ENCODE data around the gene OFD1. TPM values are rescaled to one million over a fixed set of nuclear protein-coding genes. Genes with fewer than 3 reads are reported as not detected.

The OFD1 gene, protein sequence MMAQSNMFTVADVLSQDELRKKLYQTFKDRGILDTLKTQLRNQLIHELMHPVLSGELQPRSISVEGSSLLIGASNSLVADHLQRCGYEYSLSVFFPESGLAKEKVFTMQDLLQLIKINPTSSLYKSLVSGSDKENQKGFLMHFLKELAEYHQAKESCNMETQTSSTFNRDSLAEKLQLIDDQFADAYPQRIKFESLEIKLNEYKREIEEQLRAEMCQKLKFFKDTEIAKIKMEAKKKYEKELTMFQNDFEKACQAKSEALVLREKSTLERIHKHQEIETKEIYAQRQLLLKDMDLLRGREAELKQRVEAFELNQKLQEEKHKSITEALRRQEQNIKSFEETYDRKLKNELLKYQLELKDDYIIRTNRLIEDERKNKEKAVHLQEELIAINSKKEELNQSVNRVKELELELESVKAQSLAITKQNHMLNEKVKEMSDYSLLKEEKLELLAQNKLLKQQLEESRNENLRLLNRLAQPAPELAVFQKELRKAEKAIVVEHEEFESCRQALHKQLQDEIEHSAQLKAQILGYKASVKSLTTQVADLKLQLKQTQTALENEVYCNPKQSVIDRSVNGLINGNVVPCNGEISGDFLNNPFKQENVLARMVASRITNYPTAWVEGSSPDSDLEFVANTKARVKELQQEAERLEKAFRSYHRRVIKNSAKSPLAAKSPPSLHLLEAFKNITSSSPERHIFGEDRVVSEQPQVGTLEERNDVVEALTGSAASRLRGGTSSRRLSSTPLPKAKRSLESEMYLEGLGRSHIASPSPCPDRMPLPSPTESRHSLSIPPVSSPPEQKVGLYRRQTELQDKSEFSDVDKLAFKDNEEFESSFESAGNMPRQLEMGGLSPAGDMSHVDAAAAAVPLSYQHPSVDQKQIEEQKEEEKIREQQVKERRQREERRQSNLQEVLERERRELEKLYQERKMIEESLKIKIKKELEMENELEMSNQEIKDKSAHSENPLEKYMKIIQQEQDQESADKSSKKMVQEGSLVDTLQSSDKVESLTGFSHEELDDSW
- total RNA-seq (10 to 100 TPM in 3 of 4 donors, 1 to 10 TPM in 1; 9.8 to 13.2 (median 12.7) TPM), polyA plus RNA-seq (11.4 TPM)
- long read RNA-seq, donor 1, partial matches to known transcripts = 11 of 16 reads
- long read RNA-seq, donor 1, other reads (novel, unspliced or antisense) = 5 of 16 reads
- long read RNA-seq, donor 2, full-length matches to known transcripts = 2 of 3 reads
- long read RNA-seq, donor 2, partial matches to known transcripts = 1 of 3 reads
- long read RNA-seq, donor 2, other reads (novel, unspliced or antisense) = 0 of 3 reads
- long read RNA-seq, donor 3, partial matches to known transcripts = 7 of 10 reads
- long read RNA-seq, donor 3, other reads (novel, unspliced or antisense) = 3 of 10 reads
- long read RNA-seq, donor 4, transcript OFD1-201 (23 exons, 3,611 nt) = major isoform, 8 of 10 reads
- long read RNA-seq, donor 4, partial matches to known transcripts = 1 of 10 reads
- long read RNA-seq, donor 4, other reads (novel, unspliced or antisense) = 0 of 10 reads

DNA sequence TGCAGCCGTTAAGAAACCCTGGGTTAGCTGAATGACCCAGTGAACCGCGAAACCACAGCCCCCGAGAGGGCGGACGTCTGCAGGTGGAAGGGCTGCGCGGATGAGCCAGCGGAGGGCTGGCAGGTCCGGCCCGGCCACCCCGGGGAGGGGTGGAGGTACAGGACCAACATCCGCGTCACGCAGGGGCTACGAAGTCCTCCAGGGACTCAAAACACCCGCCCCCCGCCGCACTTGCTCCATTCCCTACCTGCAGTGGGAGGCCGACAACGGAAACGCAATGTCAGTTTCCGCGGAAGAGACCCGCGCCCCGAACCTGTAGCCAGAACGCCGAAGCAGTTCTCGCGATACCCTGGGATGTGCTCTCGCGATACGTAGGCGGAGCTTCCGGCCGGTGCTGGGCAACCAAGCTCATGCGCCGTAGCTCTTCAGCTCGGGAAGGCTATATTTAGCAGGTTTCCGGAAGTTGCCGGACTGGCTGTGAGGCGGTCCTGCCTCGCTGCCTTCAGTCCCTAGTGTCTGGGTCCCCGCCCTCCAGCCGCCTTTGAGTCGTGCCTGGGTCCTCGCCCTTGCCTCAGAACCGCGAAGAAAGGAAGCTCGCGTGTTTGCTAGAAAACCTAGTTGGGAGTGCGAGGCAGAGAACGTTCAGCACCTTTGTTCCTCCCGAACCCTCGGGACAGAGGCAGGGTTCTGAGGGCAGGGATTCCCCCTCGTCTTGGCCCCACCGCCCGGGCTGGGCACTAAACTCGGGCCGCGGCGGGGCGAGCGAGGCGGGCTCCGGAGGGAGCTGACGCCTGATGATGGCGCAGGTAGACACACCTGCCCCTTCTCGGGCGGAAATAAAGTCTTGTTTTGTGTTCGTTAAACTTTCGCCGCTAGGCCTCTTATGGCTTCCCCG lies at the start of gene OFD1, which contains the start of gene TRAPPC2:
OFD1 (plus strand) TSS at position 471 of the 895 bp plus-strand sequence; CDS start at position 795, 324 bp downstream.
TRAPPC2 (minus strand) TSS at position 343 of the 895 bp plus-strand sequence. CDS start 14,657 bp downstream, outside the sequence.
- H3K4me3 ChIP-seq (ENCODE audit: low read length) = peak within 1 kb of the TSS; percentile 93
- peaks cover 3% of the 10 kb centered on the region for H3K4me1 ChIP-seq (ENCODE audit: control insufficient read depth, insufficient read depth, low read length)
- peak; percentile 92 to 95 (median 95) for DNase-seq
- H3K9me3 ChIP-seq (ENCODE audit: control insufficient read depth, low read length) = no peaks in the 10 kb centered on the region
- under 1% methylated on average over 75 of the region's 75 CpGs for WGBS
- peak; percentile 100 for ATAC-seq
- H3K27ac ChIP-seq (ENCODE audit: low read length) = peak within 1 kb of the TSS; percentile 97
- intact Hi-C loops (cut with DNase I) = loop anchor here in 2 of 4 donors (10.0 kb wide), 2 partner anchors 70 to 80 kb away; partner anchors contain the start of gene TCEANC (in 1 of the 2)
- no peaks in the 10 kb centered on the region for H3K27me3 ChIP-seq (ENCODE audit: control insufficient read depth, insufficient read depth)

DNA sequence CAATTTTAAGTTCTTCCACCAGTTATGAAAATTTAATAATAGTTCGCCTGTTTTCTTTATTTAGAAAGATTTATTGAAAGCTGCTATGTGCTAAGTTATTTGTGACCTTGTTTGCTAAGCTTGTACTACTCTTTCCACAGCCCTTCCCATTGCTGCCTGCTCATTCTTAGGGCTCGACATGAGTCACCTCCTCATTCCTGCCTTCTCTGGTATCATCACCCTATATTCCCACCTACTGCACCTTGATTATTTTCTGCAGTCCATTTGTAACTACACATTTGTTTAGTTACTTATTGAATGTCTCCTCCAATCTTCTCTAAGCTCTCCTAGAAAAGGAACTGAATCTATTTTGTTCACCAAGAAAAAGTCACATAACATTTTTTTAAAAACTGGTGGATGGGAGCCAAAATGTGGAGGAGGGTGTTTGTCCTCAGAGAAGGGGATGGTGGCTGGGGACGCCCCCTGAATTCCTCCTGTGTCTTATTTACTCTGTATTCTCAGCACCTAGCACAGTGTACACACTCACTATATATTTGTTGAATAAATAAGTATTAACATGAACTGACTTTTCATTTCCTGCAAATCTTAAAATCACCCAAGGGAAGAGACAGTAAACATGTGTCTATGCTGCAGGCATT lies 49.3 kb upstream of the OFD1 start:
- WGBS = 46% methylated on average over 3 of the region's 3 CpGs
- H3K27ac ChIP-seq (ENCODE audit: low read length) = no peak overlapping the region
- no peaks in the 10 kb centered on the region for H3K27me3 ChIP-seq (ENCODE audit: control insufficient read depth, insufficient read depth)
- ATAC-seq (no peak), DNase-seq (no peak)
- H3K9me3 ChIP-seq (ENCODE audit: control insufficient read depth, low read length) = no peaks in the 10 kb centered on the region
- intact Hi-C loops (cut with DNase I) = no loop called here
- H3K4me1 ChIP-seq (ENCODE audit: control insufficient read depth, insufficient read depth, low read length) = no peaks in the 10 kb centered on the region
- H3K4me3 ChIP-seq (ENCODE audit: low read length) = no peak overlapping the region

DNA sequence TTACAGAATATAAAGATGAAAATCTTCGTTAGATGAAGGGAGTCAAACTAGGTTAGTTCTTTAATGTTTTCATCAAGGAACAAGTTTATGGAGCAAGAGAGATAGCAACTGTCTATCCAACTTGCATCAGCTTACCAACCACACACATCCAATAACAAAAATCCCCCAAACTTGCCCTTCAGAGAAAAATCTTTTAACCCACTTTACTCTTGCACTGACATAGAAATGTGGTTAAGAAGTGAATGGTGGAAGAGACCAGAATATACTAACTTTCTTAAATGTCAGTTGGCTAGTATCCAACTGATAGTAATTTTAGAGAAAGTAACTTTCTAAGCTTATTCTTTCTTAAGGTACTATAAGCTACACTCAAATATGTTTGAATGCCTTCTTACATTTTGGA lies 47.3 kb upstream of the OFD1 start:
- H3K4me3 ChIP-seq (ENCODE audit: low read length) = no peak overlapping the region
- WGBS = 79% methylated on average over 1 of the region's 1 CpG
- ATAC-seq = no peak
- no peaks in the 10 kb centered on the region for H3K9me3 ChIP-seq (ENCODE audit: control insufficient read depth, low read length)
- no peaks in the 10 kb centered on the region for H3K4me1 ChIP-seq (ENCODE audit: control insufficient read depth, insufficient read depth, low read length)
- intact Hi-C loops (cut with DNase I) = no loop called here
- no peak for DNase-seq
- no peak overlapping the region for H3K27ac ChIP-seq (ENCODE audit: low read length)
- no peaks in the 10 kb centered on the region for H3K27me3 ChIP-seq (ENCODE audit: control insufficient read depth, insufficient read depth)

DNA sequence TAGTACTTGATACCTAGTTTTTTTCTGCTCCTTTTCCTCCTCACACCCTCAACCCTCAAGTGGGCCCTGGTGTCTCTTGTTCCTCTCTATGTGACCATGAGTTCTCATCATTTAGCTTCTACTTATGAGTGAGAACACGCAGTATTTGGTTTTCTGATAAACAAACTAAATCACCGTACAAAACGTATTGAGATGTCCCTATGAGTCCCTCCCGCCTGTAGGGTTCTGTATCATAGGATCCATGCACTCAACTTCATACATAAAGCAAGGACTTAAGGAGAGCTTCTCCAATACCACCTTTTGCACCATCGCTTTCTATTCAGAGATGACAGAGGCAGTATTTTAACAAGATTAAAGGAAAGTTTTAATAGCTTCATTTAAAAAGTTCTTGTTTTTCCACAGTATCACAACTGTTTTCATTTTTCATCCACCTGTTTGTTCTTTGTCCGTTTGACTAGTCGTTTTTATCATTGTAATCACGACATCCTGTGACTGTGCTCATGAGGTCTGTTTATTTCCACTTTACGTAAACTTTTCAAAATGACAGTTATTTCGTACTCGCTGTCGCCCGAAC lies 46.1 kb upstream of the OFD1 start:
- ATAC-seq (no peak), DNase-seq (no peak)
- H3K27ac ChIP-seq (ENCODE audit: low read length) = no peak overlapping the region
- 10% methylated on average over 13 of the region's 13 CpGs for WGBS
- H3K4me3 ChIP-seq (ENCODE audit: low read length) = peak overlapping the region; percentile 83
- H3K27me3 ChIP-seq (ENCODE audit: control insufficient read depth, insufficient read depth) = no peaks in the 10 kb centered on the region
- H3K9me3 ChIP-seq (ENCODE audit: control insufficient read depth, low read length) = no peaks in the 10 kb centered on the region
- peaks cover 5% of the 10 kb centered on the region for H3K4me1 ChIP-seq (ENCODE audit: control insufficient read depth, insufficient read depth, low read length)
- intact Hi-C loops (cut with DNase I) = no loop called here

DNA sequence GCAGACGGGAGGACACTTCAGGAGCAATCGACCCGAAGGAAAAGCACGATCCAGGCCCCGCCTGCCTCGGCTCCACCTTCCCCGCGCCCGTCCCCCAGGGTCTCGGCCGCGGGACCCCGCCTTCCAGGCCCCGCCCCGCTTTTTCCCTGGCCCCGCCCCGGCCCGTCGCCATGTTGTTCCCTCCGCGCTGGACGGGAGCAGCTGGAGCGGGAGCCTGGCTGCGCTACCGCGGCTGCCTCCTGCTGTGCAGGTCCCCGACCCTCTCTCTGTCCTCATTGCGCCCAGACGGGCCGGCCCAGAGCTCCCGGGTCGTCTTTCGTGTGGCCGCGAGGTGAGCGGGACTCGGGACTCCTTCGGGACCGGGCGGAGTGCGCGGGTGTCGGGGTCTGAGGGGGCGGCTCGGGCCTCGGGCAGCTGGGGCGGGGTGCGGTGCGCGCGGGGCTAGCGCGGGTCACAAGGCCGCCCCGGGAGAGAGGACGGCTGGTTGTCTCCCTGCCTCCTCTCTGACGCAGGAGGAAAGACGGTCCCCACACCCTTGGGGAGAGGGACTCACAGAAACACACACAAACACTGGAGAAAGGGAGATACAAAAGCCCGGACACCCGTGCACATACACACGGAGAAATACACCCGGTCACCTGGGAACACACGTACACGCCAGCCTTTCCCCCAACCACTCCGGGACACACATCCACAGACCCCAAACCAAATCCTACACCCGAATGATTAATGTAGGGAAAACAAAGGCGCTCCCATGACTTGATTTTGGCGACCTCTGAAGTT lies 45.4 kb upstream of the OFD1 start, which contains the start of gene RAB9A:
RAB9A (plus strand) TSS at position 171 of the 783 bp plus-strand sequence. CDS start 19,619 bp downstream, outside the sequence.
- no peaks in the 10 kb centered on the region for H3K9me3 ChIP-seq (ENCODE audit: control insufficient read depth, low read length)
- ATAC-seq (peak; percentile 99), DNase-seq (peak; percentile 87 to 95 (median 93))
- H3K27me3 ChIP-seq (ENCODE audit: control insufficient read depth, insufficient read depth) = no peaks in the 10 kb centered on the region
- H3K4me1 ChIP-seq (ENCODE audit: control insufficient read depth, insufficient read depth, low read length) = peaks cover 5% of the 10 kb centered on the region
- H3K27ac ChIP-seq (ENCODE audit: low read length) = peak within 1 kb of the TSS; percentile 96
- intact Hi-C loops (cut with DNase I) = no loop called here
- peak within 1 kb of the TSS; percentile 83 for H3K4me3 ChIP-seq (ENCODE audit: low read length)
- WGBS = under 1% methylated on average over 68 of the region's 68 CpGs

DNA sequence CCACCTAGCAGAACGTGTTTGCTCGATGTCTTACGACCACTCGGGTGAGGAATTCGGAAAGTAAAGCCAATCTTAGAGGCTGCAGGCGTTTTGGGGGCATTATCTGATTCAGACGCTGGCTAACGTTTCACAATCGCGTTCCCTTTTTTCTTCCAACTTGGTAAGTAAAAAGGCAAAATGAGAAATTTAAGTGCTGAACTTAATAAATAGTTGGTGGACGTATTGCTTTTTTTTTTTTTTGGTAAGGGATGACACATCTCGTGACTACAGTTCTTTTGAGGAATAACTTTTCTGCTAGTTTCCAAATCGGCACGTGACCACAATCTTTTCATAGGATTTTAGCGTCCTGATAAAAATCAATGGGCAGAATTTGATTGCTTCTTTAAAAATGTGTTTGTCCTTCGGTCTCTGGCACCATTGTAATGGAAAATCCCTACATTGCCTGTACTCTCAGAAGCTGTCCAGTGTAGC lies 44.8 kb upstream of the OFD1 start:
- DNase-seq = no peak
- H3K27me3 ChIP-seq (ENCODE audit: control insufficient read depth, insufficient read depth) = no peaks in the 10 kb centered on the region
- H3K9me3 ChIP-seq (ENCODE audit: control insufficient read depth, low read length) = no peaks in the 10 kb centered on the region
- H3K4me3 ChIP-seq (ENCODE audit: low read length) = peak overlapping the region; percentile 83
- under 1% methylated on average over 16 of the region's 16 CpGs for WGBS
- H3K27ac ChIP-seq (ENCODE audit: low read length) = peak overlapping the region; percentile 96
- intact Hi-C loops (cut with DNase I) = no loop called here
- no peak for ATAC-seq
- peaks cover 7% of the 10 kb centered on the region for H3K4me1 ChIP-seq (ENCODE audit: control insufficient read depth, insufficient read depth, low read length)

DNA sequence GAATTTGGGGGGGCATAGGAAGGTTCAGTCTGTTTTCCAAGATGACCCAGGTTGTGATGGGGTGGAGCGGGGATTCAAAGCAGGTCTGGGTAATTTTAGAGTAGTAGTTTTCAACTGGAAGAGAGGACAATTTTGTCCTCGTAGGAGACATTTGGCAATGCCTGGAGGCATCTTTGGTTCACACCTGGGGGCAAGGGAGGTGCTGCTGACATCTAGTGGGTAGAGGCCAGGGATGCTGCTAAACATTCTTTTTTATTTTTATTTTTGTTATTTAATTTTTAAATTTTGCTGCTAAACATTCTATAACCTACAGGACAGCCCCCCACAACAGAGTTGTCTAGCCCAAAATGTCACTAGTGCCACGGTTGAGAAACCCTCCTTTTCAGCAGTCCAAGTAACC lies 43.7 kb upstream of the OFD1 start:
- intact Hi-C loops (cut with DNase I) = no loop called here
- Histone ChIP-seq H3K9me3 (ENCODE audit: control insufficient read depth, low read length) (no peaks in the 10 kb centered on the region), H3K4me1 (ENCODE audit: control insufficient read depth, insufficient read depth, low read length) (peaks cover 8% of the 10 kb centered on the region), H3K4me3 (ENCODE audit: low read length) (peak overlapping the region; percentile 83), H3K27ac (ENCODE audit: low read length) (no peak overlapping the region), H3K27me3 (ENCODE audit: control insufficient read depth, insufficient read depth) (no peaks in the 10 kb centered on the region)
- WGBS = 66% methylated on average over 3 of the region's 3 CpGs
- no peak for ATAC-seq
- DNase-seq = no peak

DNA sequence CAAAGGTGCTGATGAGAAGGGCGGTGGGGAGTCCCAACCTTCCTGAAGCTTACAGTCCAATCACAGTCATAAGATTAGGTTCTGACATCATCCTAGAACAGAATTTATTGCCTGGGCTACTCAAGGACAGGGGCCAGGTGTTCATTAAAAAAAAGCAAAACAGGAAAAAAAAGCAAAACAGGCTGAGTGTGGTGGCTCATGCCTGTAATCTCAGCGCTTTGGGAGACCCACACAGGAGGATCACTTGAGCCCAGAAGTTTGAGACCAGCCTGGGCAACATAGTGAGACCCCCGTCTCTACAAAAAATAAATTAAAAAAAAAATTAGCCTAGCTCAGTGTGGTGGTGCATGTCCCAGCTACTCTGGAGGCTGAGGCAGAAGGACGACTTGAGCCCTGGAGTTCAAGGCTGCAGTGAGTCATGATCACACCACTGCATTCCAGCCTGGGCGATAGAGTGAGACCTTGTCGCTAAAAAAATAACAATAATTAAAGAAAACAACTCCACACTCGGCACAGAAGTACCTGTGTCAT lies 42.6 kb upstream of the OFD1 start:
- no peak for DNase-seq
- H3K9me3 ChIP-seq (ENCODE audit: control insufficient read depth, low read length) = no peaks in the 10 kb centered on the region
- no peak overlapping the region for H3K27ac ChIP-seq (ENCODE audit: low read length)
- 81% methylated on average over 7 of the region's 7 CpGs for WGBS
- ATAC-seq = no peak
- no peak overlapping the region for H3K4me3 ChIP-seq (ENCODE audit: low read length)
- no peaks in the 10 kb centered on the region for H3K27me3 ChIP-seq (ENCODE audit: control insufficient read depth, insufficient read depth)
- H3K4me1 ChIP-seq (ENCODE audit: control insufficient read depth, insufficient read depth, low read length) = peaks cover 9% of the 10 kb centered on the region
- intact Hi-C loops (cut with DNase I) = no loop called here
